Measurements from ENCODE around the gene OTUD7B.
A peak's percentile ranks its signal among the peaks of the same experiment; 100 is the strongest.
"Not testable (repeated sequence)": the region's sequence is repeated elsewhere in the genome, so short reads cannot be mapped to it uniquely, and the experiment has no call there.

The OTUD7B gene

DNA sequence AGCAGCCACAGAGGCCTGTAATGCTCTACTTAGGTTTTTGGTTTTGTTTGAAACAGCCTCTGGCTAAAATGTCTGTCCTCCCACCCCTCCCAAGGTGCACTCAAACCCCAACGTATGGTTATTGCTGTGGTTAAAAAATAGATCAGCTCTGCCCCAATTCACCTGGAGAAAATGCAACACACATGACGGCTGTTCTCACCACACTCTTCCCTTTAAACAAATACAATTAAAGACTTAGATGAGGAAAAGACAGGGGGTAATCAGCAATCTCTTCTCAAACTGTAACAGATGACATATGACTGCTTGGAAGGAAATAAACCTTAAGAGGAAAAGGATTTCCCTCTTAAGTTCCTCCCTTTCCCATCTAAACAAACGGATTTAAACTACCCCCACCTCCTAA, 67.6 kb downstream of the OTUD7B start:
- no peak for DNase-seq

GRCh38 chr1:149942207-149942606, 68.3 kb downstream of the OTUD7B start:
- no peak for DNase-seq

- no peak for DNase-seq
Observed at GRCh38 chr1:149940427-149940826, 70.1 kb downstream of the OTUD7B start.

GRCh38 chr1:149938668-149939003, 71.9 kb downstream of the OTUD7B start:
- not testable (repeated sequence) for DNase-seq

- DNase-seq = no peak
Observed at GRCh38 chr1:149937759-149938158, 72.8 kb downstream of the OTUD7B start.

DNA sequence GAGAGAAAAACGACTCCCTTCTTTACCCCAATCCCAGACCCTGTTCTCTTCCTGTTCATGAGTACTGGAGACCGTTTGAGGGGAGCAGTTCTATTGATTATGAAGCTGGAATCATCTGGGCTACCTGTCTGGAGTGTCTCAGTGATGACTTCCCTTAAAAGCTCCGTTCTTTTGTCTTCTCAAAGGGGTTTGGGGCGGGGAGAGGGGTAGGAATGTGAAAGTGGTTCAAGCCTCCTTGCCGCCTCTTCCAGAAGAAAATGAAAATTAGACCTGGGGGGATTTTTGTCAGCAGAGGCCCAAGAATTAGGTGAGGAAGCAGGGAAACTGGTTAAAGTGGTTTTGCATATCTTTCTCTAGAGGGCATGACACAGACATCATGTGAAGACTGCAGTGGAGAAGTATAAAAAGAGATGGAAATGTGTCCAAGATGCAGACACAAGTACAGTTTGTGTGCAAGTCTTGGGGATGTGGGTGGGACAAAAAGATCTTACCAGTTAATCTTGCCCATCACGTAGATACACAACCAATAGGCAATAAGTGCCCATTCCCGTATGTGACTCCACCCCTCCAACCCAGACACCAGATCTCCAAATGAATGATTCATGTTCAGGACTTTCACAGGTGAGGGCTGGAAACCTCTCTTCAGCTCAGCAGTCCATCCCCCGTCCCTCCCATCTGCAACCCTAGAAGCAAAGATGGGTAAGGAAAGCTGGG, 73.4 kb downstream of the OTUD7B start:
- no peak for DNase-seq

GRCh38 chr1:149936170-149936991, 74.1 kb downstream of the OTUD7B start, which contains the start of gene MTMR11:
TSS of gene MTMR11 (minus strand) at chr1:149936879. CDS start at chr1:149936647, 232 bp downstream.
- DNase-seq = no peak

DNA sequence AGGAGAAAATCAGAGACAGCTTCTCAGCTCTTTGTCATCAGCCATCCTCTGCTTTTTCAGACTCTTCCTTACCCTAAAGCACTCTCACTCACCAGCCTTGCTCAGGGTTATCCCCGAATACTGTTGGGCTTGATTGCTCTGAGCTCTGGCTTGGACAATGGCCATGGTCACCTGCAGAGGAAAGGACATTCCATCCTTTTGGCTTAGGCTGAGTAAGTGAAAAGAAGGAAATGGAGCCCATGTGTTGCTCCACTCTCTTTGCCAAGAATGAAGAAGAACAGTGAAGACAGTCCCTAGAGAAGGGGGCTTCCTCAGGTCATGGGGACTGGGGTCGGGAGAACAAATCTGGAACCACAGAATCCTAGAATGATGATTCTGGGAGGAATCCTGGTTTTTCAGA, 76.2 kb downstream of the OTUD7B start:
- no peak for DNase-seq

GRCh38 chr1:149933208-149933607, 77.3 kb downstream of the OTUD7B start:
- DNase-seq = no peak

- no peak for DNase-seq
Observed at GRCh38 chr1:149932474-149932873, 78.1 kb downstream of the OTUD7B start.

GRCh38 chr1:149931212-149931790, 79.2 kb downstream of the OTUD7B start:
- DNase-seq = no peak

DNA sequence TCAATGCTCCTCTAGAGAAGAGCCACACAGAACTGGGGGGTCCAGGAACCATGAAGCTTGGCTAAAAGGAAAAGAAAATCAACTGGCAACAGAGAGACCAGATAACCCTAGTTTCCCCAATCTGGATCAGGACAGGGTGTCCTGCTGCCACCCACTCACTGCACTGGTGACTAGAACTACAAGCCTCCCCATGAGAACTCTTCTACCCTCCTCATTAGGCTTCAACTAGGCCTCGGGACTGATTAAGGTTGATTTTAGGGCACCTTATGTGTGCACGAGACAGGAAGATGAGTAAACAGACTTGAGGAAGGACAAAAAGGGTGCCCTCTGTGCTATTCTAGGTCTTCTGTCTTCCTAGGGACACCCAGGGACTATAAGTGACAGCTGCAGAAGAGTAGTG, 80.7 kb downstream of the OTUD7B start:
- DNase-seq = no peak

GRCh38 chr1:149928401-149928724, 82.2 kb downstream of the OTUD7B start:
- DNase-seq = no peak

- peak; percentile 96 for DNase-seq
Observed at GRCh38 chr1:149927563-149928400, 82.7 kb downstream of the OTUD7B start, which contains the start of gene SF3B4. TSS of gene SF3B4 (minus strand) at chr1:149927803. CDS start at chr1:149927759, 44 bp downstream.

GRCh38 chr1:149927056-149927562, 83.4 kb downstream of the OTUD7B start:
- DNase-seq = no peak

DNA sequence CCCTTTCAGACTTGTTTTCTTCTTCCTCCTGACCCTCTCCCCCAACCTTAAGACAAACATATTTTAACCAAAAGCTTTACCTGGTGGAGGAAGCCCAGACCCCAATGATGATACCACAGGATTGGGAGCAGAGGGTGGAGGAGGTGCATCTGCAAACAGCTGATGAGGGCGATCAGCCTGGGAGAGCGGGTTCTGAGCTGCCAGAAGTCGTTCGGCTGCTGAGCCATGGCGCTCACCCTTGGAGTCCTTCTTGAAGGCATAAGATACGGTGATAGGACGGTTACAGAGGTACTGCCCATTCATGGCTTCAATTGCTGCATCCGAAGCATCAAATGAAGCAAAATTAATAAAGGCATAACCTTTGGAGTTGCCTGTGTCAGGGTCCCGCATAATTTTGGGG, 84.2 kb downstream of the OTUD7B start:
- no peak for DNase-seq

- no peak for DNase-seq
Observed at GRCh38 chr1:149925751-149926150, 84.8 kb downstream of the OTUD7B start.

- no peak for DNase-seq
Observed at GRCh38 chr1:149925345-149925744, 85.2 kb downstream of the OTUD7B start.

GRCh38 chr1:149923626-149924025, 86.9 kb downstream of the OTUD7B start:
- no peak for DNase-seq

GRCh38 chr1:149917571-149918144, 92.9 kb downstream of the OTUD7B start, which contains the start of gene SV2A:
TSS of gene SV2A (minus strand) at chr1:149917844. CDS start at chr1:149913840, 4,004 bp downstream.
- peak; percentile 79 for DNase-seq

- DNase-seq = no peak
Observed at GRCh38 chr1:149916898-149917252, 93.7 kb downstream of the OTUD7B start.

DNA sequence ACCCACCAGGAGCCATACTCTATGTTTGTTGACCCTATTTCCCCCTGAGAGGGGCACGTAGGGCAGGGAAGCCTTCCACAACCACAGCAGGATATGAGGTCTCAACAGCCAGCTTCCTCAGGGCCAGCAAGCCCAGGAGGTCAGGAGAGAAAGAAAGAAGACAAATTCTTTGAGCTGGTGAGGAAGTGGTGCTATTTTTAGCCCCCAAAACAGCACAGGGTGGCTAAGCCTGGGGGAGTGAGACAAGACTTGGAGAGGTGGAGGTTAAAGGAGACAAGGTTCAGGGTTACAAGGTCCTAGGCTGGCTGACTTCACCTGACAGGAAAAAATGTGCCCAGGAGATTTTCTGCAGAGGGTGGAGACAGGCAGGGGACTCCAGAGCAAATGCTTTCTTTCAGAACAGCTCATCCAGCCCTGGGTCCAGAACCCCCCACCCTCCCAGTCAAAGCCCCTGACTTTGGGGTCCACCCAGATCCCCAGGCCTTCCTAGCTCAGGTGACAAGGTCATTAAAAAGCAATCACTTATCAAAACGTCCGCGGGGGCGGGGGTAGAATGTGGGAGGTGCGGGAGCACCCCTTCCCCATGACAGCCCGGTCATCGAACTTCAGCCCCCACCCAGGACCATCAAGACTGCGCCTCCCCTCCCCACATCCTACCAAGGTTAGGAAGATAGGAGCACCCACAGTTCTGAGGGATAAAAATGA, 94.2 kb downstream of the OTUD7B start:
- no peak for DNase-seq
